Raji (cell line): ENCODE results near the gene FAM114A2.

Experiments used
- POLR2A ChIP-seq: IDR thresholded peaks from 2 replicates; pipeline ENCODE4 v1.6.1; 2011; ENCODE audit warnings: low read depth, low read length, control low read depth; ENCODE audit not compliant: insufficient read depth

The FAM114A2 gene

GRCh38 chr5:154010660-154011059 is 28.1 kb downstream of the FAM114A2 start:
- TF ChIP-seq POLR2A: no peak

GRCh38 chr5:154005648-154006047 is 33.1 kb downstream of the FAM114A2 start:
- no peak for TF ChIP-seq POLR2A

- no peak for TF ChIP-seq POLR2A
These were observed 36.1 kb downstream of the FAM114A2 start for GRCh38 chr5:154002511-154003020.

DNA sequence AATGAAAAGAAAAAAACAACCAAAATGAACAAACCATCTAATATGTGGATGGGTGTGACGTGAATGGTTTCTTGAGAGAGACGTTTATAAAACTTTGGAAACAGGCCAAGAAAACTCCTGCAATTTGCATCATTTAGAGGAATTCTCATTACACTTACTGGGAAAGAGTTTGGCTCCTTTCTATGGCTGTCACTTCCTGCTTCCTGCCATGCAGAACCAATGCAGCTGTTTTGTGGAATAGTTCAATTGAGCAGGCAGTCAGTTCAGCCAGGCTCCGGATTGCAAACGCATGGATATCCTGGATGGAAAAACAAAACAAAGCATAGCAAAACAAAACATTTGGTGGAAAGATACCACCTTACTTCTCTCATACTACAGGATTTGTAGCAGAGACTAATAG is 36.6 kb downstream of the FAM114A2 start:
- TF ChIP-seq POLR2A: no peak

GRCh38 chr5:154000703-154001102 is 38.0 kb downstream of the FAM114A2 start:
- TF ChIP-seq POLR2A: no peak

- TF ChIP-seq POLR2A: no peak
These were observed 38.7 kb downstream of the FAM114A2 start for GRCh38 chr5:153999995-154000394.

- no peak for TF ChIP-seq POLR2A
These were observed 39.9 kb downstream of the FAM114A2 start for GRCh38 chr5:153998768-153999167.

- TF ChIP-seq POLR2A: no peak
These were observed 40.7 kb downstream of the FAM114A2 start for GRCh38 chr5:153998010-153998409.

DNA sequence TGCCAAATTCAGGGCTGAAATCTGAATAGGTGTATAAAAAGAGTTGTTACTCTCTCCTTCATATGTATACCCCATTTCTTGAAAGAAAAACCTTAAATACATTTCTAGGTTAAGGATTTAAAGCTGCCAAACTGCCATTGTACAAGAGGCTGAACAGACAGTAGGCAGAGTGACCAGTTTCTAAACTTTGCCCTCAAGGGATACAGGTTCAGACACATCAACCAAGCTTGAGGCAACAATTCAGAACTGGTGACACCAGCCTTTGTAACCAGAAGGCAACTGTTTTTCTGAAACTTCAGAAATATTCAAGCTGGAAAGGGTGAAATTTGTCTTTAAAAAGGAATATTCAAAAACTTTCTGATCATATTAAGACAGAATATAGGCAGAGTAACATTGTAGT is 47.5 kb downstream of the FAM114A2 start:
- TF ChIP-seq POLR2A: no peak

DNA sequence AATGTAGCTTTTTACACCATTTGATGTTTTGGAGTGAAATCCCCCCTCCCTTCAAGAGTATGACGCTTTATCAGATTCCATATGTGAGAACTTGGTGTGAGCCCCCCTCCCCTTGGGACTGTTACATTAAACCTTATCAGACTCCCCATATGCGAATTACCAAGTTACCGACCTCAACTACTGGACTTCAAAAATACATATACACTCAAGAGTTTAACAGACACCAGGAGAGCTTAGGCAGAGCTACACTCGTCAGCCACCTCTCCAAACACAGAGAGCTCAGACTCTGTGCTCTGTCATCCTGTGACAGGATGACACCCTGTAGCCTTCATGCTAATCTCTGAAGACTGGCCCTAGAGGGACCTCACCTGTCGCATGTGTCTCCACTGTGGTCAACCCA is 50.2 kb downstream of the FAM114A2 start:
- no peak for TF ChIP-seq POLR2A

DNA sequence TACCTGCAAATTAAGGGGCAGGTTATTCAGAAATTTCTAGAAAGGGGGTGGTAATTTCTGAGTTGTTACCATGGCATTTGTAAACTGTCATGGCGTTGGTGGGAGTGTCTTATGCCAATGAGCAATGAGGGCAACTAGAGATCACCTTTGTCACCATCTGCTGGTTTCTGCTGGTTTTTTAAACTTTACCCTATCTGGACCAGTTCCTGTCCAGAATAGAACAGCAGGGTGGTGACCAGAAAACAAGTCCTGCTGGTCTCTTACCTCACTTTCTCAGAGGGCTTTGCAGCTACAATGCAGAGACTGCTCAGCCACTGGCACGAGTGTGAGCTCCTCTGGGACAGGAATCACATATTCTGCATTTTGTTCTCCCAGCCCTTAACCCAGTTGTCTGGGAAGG is 51.4 kb downstream of the FAM114A2 start:
- TF ChIP-seq POLR2A: no peak

GRCh38 chr5:153985498-153985897 is 53.2 kb downstream of the FAM114A2 start:
- no peak for TF ChIP-seq POLR2A

- no peak for TF ChIP-seq POLR2A
These were observed 54.8 kb downstream of the FAM114A2 start for GRCh38 chr5:153983885-153984284.

DNA sequence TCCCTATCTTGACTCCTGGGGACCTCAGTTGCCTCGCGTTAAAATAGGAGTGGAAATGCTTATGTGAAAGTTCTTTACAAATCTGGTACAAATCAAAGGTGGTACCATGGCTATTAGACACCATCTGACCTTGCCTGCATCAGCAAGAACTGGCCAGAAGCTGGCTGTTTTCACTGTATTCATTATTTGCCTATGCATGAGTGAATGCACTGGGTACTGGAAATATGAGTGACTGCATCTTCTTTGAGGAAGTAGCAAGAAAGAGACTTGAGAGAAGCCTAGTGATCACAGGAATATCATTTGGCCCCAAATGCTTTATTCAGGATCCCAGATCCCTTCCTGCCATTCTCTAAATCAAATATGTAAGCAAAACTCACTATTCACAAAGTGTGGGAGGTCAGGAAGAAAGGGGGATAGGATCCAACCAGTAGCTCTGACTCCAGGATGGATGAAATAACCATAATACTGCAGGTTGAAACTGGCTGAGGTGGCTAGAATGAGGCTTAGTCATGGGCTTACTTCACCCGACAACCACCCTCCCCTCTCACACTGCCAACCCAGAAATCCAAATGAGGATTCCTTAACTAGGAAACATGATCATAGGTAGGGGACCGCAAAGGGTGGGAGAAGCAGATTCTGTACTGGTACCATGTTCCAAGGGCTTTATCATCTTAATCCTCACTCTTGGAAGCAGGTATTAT is 56.7 kb downstream of the FAM114A2 start:
- TF ChIP-seq POLR2A: no peak

DNA sequence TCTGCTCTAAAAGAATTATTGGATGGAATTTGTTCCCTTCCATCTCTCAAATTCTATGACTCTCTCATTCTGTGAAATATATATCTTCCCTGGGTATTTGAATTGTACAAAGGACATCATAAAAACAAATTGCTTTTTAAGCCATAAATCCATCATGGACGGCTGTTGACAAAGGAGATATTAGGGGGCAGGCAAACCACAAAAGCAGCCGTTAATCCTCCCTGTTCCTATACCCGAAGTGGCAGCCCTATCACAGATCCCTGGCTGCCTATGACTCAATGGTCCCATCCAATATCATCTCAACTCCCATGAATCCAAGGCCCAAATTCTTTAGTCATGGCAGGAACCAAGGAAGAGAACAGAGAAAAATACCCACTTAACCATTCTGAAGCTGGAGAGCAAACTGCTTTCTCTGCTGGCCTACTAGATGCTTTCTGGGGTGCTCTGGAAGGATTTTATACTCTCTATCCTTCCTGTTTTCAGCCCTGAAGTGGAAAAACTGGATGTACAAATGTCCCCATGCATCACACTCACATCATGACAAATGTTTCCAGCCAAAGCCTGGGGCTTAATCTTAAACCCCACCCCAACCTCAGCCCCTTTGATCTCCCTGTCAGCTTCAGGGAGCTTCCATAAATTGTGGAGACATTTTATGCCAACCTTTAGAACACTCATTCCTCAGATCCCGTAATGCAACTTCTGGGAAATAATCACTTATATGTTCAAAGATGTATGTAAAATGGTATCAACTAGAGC is 59.5 kb downstream of the FAM114A2 start:
- TF ChIP-seq POLR2A: no peak

GRCh38 chr5:153974813-153975163 is 63.9 kb downstream of the FAM114A2 start:
- TF ChIP-seq POLR2A: no peak
